DMS153 (cell line): ENCODE data around the gene PTPN14.

Source experiments
- DNase-seq: peaks from one replicate; lab custom pipeline; 2025; lab: John Stamatoyannopoulos, UW

PTPN14 gene

DNA sequence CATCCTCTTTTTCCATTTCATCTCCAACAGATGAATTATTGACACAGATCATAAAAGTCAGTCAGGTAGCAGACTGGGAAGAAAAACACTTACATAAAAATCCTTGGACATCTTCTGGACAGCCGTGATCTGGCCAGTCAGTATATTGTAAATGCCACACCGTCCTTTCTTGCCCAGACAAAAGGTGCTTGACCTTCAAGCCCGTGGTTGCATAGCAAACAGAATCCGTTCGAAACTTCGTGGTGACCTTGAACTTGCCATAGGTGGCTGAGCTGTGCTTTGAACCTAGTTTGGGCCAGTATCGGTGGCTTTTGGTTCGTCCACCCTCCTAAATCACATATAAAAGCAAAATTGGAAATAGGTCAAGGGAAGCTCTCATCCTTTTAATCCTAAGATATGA lies 182.0 kb downstream of the PTPN14 start:
- DNase-seq = no peak

DNA sequence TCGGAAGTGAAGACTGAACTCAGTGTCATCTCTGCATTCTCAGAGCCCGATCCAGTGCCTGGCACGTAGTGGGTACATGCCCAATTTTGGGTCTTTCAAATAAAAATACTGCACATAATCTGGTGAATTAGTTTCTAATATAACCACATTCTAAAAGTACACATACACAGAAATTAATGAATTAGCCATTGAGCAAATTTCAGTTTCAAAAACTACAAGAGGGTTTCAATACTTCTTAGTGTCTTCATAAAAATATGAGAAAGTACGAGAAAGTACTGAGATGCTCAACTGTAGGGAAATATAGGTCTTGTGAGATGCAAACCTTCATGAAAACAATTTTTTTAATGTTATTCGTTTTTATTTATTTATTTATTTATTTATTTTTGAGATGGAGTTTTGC lies 183.6 kb downstream of the PTPN14 start:
- no peak for DNase-seq

DNA sequence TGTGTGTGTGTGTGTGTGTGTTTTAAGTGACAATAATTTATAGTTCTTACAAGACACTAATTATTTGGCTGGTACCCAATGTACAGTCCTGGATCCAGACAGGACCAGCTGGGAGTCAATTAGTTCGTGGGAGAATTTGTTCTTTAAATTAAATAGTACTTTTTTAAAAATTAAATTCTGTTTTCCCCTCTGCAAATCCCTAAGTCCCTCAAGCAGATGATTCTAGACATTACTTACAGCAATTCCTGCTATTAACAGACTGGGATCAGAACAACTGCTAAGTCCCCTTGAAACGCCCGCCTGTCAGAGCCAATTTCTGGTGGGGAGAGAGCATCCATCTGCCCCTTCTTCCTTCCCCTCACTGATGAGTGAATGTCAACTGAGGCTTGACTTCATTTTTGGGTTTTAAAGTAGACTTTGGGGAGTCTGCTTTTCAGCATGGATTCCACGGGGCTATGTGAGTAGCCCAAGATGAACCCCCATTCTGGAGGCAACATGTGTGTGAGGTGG lies 186.6 kb downstream of the PTPN14 start:
- no peak for DNase-seq

DNA sequence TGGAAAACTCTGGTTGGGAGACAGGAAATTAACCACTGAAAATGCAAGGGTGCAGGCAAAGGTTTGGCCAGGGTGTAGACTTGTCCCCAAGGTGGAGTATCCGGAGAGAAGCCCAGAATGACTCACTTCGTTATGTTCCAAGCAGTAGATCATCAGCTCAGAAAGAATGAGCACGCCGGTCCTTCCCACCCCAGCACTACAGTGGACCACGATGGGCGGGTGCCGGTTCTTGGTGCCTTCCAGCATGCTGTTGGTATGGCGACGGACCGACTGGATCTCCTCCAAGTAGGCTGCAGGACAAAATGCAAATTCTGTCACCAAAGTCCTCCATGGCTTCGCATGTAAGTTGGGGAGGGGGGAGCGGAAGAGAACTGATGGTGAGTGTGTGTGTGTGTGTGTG lies 187.0 kb downstream of the PTPN14 start:
- DNase-seq = no peak

DNA sequence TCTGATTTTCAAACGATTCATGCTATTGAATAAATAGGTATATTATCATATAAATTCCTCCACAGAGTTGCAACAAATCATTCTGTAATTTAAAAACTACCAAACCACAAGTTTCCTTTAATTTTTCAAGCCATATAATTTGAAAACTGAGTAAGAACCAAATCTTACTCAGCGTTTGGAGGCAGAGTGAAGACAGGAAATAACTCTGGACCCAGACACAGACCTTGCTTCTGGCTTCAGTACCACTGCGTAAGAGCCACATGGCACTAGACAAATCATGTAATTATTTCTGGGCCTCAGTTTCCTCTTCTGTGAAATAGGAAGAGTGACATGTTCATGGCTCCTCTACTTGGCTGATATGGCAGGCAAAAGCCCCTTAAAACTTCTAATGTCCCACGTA lies 188.0 kb downstream of the PTPN14 start:
- no peak for DNase-seq

DNA sequence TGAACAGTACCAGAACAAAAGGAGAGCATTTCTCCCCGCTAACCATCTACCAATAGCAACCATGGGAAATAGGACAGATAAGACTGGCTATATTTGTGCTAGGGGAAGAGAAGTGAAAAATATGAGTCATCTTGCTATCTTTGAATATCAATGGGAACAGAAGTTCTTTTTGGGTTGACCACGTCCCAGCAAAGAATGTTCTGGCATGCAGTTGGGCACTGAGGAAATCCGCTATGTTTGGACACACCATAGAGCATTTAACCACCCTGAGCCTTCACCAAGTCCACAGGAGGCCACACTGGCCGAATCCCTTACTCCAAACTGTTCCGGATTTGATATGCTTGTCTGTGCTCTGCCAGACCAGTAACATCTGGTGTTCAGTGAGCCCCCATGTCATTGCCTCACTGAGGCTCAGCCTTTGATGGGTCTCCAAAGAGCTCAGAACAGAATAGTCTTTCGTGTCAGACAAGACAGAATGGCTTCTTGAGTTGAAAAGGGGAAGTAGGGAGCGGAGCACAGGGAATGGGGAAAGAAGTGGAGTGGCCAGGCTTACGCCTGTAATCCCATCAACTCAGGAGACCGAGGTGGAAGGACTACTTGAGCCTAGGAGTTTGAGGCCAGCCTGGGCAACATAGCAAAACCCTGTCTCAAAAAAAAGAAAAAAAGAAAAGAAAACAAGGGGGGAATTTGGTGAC lies 189.1 kb downstream of the PTPN14 start:
- DNase-seq = no peak

DNA sequence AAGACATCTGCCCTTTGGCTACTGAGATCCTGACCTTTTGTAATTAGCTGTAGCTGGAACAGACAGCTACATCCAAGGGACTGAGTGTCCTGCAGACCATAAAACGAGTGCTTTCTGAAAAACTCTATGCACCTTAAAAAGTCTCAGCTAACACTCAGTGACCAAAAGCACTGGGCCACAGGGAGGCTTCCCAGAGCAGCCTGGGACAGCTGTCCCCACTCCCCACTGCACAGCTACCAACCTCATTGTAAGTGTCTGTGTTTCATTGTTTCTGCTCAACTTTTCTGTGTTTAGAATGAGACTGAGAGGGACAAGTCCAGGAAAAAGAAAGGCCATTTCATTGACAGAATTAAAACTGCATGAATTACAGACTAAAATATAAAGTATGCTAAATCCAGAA lies 189.8 kb downstream of the PTPN14 start:
- no peak for DNase-seq

DNA sequence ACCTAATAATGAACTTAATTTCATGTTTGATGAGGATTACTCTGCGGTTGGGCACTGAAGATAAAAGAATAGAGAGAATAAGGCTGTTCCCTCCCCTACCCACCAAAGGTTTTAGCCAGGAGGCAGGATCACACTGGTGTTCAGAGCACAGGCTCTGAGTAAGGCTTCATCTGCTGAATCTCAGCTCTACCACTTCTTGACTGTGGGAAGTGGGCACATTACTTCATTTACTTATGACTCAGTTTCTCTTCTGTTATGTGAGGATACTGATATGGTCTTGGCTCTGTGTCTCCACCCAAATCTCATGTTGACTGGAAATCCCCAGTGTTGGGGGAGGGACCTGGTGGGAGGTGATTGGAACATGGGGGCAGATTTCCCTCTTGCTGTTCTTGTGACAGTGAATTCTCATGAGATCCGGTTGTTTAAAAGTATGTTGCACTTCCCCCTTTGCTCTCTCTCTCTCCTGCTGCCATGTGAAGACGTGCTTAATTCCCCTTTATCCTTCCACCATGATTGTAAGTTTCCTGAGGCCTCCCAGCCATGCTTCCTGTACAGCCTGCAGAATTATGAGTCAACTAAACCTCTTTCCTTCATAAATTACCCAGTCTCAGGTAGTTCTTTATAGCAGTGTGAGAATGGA lies 190.8 kb downstream of the PTPN14 start:
- DNase-seq = no peak

DNA sequence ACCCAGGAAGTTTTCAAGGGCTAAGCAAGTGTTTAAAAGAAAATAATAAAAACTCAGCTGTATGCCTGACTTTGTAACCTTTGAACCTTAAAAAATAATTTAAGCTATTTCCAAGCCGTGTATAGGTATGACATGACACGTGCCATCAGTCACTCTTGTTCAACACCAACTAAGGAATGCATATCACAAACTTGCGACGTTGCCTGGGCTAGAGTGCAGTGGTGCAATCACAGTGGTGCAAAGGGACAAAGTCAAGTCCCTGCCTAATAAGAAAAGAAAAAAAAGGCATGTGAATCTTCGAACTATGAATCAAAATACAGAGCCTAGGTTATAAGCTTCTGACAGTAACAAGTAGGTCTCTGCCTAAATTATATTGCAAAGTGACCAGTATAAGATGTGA lies 191.3 kb downstream of the PTPN14 start:
- DNase-seq = no peak

DNA sequence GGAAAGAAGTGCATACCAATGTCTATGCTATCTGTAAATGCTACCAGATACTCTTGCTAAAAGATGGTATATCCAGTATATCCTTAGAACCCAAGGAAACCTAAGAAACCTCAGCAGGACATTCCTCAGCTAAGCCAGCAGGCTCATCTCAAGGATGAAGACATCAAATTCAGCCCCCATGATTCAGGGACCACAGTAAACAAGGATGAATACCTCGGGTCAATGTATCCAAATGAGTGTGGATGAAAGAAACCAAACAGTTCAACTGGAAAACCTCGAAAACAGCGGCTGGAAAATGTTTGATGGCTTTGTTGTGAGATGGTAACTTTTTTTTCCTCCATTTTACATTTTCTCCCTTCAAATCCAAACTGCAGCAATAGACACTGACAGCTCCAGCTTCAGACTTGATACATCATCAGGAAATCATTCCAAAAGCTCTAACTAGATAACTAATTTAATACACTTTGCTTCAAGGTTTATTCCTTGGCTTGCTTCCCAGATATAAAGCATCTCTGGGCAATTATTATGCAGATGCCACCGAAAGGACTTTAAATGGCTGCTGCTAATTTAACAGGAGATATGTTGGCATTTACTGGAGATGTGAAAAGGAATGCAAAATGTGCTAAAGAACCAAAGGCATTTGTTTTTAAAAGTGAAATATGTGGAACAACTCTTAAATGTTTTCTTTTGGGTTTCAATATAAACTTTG lies 196.8 kb downstream of the PTPN14 start:
- no peak for DNase-seq

DNA sequence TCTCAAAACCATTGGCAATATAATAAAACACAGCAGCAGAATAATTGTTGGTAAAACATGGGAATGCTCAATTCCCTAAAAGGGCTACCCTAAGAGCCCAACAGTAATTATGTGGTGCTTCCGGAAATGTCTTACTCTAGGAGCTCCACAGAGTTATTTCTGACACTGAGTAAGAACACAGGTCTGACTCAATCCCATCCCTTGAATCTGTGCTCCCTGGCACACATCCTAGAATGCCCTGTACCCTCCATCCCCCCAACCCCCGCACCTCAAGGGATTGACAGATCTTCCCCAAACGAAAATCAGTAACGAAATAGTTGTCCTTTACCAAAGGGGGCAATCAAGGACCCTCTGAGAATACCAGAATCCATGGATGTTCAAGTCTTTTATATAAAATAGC lies 198.6 kb downstream of the PTPN14 start:
- no peak for DNase-seq

DNA sequence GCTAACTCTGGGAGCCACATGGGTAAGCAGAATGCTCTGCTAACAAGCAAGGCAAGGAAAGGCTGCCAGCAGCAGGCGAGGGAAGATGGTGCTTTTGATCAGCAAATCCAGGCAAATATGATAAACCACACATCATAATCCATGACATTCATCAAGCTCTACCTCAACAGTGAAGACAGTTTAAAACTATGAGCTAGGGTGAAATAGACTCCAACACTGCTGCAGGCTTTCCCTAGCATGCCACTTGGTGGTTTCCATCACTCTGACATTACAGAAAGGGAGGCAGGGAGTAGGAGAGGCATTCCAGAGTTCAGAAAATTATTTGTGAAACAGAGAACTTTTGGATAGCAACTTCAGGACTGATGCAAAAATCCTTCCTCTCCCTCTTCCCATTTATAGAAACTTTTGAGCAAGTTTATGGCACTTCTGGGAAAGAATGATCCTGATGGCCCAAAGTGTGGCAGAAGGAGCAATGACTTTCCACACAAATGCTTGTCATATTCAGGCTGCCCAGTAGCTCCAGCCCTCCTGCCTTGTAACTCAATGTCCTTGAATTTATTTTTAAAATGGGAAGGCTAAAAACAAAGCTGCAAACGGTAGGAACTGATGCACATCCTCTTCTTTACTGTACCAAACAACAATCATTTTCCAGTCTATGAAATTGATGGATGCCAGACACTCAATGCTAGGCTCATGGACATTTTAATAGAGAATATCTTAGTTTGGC lies 199.7 kb downstream of the PTPN14 start:
- no peak for DNase-seq

DNA sequence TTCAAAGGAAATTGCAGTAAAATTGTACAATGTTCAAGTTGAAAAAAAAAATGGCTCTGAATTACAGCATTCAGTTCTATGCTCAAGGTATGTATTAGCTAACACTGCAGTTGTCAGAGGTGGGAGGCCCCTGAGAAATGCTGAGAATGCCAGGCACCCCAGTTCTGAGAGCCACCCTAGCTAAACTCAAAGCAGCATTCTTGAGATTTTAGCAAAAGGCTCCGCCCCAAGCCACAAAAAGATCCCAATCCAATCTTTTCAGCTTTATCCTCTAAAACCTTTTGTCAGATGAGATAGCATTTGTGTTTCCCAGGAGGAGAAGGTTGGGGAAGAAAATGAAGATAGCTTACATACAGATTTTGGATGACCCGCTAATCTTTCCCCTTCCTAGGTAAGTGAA lies 201.6 kb downstream of the PTPN14 start:
- DNase-seq = no peak

DNA sequence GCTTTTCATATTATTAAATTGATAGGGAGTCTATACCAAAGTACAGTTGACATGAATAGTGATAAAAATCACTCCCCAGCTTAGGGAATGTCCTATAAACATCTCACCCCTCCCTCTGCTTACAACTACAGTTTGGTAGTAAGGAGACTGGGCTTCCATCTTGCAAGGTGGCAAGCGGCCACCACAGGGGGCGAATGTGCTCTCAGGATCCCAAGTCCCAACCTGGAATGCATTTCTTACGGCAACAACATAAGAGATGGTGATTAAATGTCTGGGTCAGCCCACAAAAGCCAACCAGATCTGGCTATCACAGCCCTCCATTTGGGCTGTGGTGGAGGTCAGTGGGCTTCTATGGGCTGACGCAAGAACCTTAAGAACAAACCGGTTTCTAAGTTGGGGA lies 202.4 kb downstream of the PTPN14 start:
- DNase-seq = no peak

DNA sequence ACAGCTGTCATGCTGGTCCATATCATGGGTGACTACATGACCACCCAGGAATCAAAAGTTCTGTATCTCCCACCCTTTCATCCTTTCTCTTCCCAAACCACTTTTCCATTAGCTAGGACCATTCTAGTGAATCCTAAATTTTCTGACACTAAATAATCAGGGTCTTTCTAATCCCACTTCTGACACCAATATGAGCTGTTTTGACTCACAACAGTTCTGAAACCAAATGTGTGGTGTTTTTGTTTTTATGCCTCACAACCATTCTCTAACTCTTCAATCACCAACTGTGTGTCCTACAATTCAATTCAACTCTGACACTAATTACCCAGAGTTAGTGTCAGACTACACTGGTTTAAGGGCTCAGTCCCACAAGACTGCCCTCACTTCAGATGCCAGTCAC lies 206.5 kb downstream of the PTPN14 start:
- no peak for DNase-seq

DNA sequence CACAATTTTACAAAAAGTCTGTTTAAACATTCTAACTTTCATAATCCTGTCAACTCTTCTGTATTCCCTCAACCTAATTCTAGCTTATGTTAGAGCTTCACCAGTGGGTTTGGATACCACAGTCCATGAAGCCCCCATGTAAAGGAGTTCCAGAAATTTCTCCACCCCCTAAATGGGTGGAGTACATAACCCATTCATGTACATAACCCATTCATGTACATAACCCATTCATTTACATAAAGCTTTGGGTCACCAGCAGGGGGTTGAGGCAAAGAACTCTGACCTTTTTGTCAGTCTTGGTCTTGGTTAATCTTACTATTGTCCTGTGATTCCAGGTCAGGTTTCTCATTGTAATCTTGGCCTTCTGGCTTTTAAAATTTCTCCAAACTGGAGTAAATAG lies 208.9 kb downstream of the PTPN14 start:
- no peak for DNase-seq

DNA sequence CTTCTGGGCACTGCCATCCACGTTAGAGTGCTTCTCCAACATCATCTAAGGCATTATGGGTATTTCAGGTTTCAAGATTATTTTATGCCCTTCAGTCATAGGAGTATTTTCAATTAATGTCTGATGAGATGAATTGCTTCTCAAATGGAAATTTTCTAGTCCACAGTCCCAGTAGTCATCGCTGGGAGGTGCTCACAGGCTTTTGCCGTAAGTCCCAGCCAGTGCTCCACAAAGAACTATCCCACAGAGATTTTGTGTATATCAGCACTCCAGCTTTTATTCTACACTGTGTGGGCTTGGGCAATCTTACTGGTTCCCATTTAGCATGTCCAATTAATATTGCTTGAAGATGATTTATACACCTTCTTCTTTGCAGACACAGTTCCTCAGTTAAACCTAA lies 209.5 kb downstream of the PTPN14 start:
- no peak for DNase-seq

DNA sequence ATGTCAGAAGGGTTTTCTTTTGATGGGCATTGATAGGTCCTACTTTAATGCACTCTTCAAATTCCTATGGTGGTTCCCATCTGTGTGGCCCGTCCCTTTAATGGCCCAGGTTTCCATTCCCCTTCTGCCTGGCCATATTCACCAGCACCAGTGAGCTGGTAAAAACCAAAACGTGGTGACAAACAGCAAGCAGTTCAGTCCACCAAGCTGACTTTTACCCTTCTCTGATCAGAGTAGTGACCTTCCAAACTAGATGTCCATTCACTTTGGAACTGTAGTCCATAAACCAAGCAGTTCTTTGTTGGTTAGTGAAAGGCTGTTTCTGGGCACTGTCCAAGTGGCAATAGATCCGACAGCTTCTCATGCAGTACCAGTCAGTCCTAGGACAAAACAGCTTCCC lies 209.9 kb downstream of the PTPN14 start:
- no peak for DNase-seq

DNA sequence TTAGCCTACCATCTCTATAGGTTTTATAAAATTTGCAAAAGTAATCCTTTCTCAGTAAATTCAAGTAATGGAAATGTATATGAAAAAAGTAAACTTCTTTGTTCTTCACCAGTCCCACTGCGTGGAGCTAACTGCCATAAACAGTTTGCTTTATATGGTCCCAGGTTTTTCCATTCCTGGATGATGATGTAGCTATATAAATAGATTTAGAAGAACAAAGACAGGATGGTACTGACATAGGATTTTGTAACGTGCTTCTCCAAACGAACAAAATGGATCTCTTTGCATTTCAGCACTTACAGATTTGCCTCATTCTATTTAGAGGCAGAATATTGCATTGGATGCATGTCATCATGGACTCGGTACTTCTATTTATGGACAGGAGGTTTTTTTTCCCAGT lies 213.2 kb downstream of the PTPN14 start:
- DNase-seq = no peak

DNA sequence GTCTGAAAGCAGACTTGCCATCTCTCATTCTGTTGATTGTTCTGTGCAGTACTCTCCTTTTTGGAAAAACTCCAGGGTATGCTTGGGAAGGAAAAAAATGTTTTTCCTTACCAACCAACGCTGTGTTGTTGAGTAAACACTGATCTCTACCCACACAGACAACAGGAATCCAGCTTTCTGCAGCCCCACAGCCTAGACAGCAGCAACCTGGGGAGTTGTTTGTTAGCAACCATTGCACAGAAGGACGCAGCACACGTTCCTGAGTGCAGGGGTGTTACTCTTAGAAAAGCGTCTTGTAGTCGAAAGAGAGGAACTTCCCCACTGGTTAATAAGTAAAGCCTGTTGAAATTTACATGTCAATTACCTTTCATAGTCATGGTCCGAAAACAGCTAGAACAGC lies 213.9 kb downstream of the PTPN14 start:
- no peak for DNase-seq

DNA sequence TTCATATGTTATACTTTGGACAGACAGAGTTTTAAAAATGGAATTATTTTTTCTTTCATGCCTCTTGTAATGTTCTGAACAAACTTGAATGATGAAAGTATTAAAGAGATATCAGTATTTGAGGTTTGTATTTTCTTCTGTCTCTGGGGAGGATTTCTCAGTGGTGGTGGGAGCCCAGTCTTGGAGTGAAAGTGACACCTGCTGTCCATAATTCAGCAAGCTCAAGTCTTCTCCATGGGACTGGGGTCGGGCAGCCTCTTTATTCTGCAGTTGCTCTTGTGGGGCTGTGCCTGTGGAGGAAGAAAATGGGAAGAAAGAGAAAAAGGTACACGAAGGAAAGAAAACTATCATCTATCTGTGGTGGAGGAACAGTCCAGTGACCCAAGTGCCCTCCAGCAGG lies 214.4 kb downstream of the PTPN14 start:
- DNase-seq = no peak

DNA sequence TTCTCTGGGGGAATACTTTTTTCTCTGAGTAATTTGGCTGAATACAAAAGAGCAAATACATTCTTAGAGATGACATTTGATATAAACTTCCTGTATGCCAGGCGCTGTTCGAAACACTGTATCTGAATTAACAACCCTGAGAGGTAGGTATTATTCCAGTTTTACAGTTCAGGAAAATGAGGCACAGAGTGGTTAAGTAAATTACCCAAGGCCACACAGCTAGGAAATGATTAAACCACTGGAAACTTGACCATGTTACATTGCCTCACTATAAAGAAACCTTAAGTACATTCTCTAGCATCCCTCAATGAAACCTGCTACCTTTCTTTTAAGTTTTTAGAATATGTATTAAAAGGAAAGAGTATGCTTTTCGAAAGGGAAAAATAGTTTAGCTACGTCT lies 215.8 kb downstream of the PTPN14 start:
- DNase-seq = no peak
